ENCODE results near the gene ATOH8. TPM values are rescaled to one million over a fixed set of nuclear protein-coding genes. Genes with fewer than 3 reads are reported as not detected.

Gene ATOH8
- polyA plus RNA-seq, 1 donor (not counting 4 experiments of a cell fraction or from before 2014, with no cell fraction given): not detected

GRCh38 chr2:85790499-85791188 lies 36.9 kb downstream of the ATOH8 start:
- no peaks in the 10 kb centered on the region for H4K20me1 ChIP-seq (ENCODE audit: control insufficient read depth, extremely low read depth, insufficient read depth, low read length)
- H2AFZ ChIP-seq (ENCODE audit: control insufficient read depth, low read length): no peak overlapping the region
- H3K27me3 ChIP-seq (ENCODE audit: control insufficient read depth, extremely low read depth, insufficient read depth, low read length): peaks cover 31% of the 10 kb centered on the region
- no peak overlapping the region for H3K9ac ChIP-seq (ENCODE audit: control insufficient read depth, extremely low read depth, insufficient read depth, low read length)
- H3K79me2 ChIP-seq (ENCODE audit: control insufficient read depth, insufficient read depth, low read length): no peaks in the 10 kb centered on the region
- H3K9me3 ChIP-seq (ENCODE audit: control insufficient read depth, low read depth, low read length): no peaks in the 10 kb centered on the region
- H3K4me2 ChIP-seq (ENCODE audit: control insufficient read depth, extremely low read depth, insufficient read depth, low read depth, low read length): no peak overlapping the region
- DNase-seq (ENCODE audit: low read depth, low spot score) (no peak), FAIRE-seq (no peak)
- H3K36me3 ChIP-seq (ENCODE audit: control insufficient read depth in 2 of 2, extremely low read depth in 1 of 2, insufficient read depth in 2 of 2, low read length in 2 of 2): no peaks in the 10 kb centered on the region
- TF ChIP-seq CTCF (optimal IDR thresholded peaks at IDR 0.05 in 1 of 3, IDR thresholded peaks at IDR 0.05 in 1 of 3, conservative IDR thresholded peaks at IDR 0.05 in 1 of 3; ENCODE audit: extremely low read depth in 1 of 3, insufficient read depth in 2 of 3, low read length in 3 of 3) (no peak), EZH2 (IDR thresholded peaks at IDR 0.05; ENCODE audit: low read length) (no peak)
- dilution Hi-C loops (cut with MboI; ENCODE audit: extremely low pct_ligation_motif_present, low sequenced_read_pairs): no loop called here
- no peaks in the 10 kb centered on the region for H3K9me1 ChIP-seq (ENCODE audit: control insufficient read depth, extremely low read depth, insufficient read depth, low read length)
- no peak overlapping the region for H3K4me3 ChIP-seq (ENCODE audit: control insufficient read depth in 2 of 3, extremely low read depth in 1 of 3, insufficient read depth in 2 of 3, low read depth in 1 of 3, low read length in 3 of 3)
- peaks cover 9% of the 10 kb centered on the region for H3K4me1 ChIP-seq (ENCODE audit: control insufficient read depth, extremely low read depth, insufficient read depth, low read length)
- no peak overlapping the region for H3K27ac ChIP-seq (ENCODE audit: control insufficient read depth, insufficient read depth, low read length)

- DNase-seq (ENCODE audit: low read depth, low spot score): no peak
- Histone ChIP-seq H3K9ac (ENCODE audit: control insufficient read depth, extremely low read depth, insufficient read depth, low read length) (no peak overlapping the region), H3K4me1 (ENCODE audit: control insufficient read depth, extremely low read depth, insufficient read depth, low read length) (peaks cover 9% of the 10 kb centered on the region), H3K27me3 (ENCODE audit: control insufficient read depth, extremely low read depth, insufficient read depth, low read length) (peaks cover 29% of the 10 kb centered on the region), H3K9me3 (ENCODE audit: control insufficient read depth, low read depth, low read length) (no peaks in the 10 kb centered on the region), H3K4me2 (ENCODE audit: control insufficient read depth, extremely low read depth, insufficient read depth, low read depth, low read length) (no peak overlapping the region), H3K4me3 (ENCODE audit: control insufficient read depth in 2 of 3, extremely low read depth in 1 of 3, insufficient read depth in 2 of 3, low read depth in 1 of 3, low read length in 3 of 3) (no peak overlapping the region), H3K36me3 (ENCODE audit: control insufficient read depth in 2 of 2, extremely low read depth in 1 of 2, insufficient read depth in 2 of 2, low read length in 2 of 2) (no peaks in the 10 kb centered on the region), H3K9me1 (ENCODE audit: control insufficient read depth, extremely low read depth, insufficient read depth, low read length) (no peaks in the 10 kb centered on the region), H2AFZ (ENCODE audit: control insufficient read depth, low read length) (no peak overlapping the region), H4K20me1 (ENCODE audit: control insufficient read depth, extremely low read depth, insufficient read depth, low read length) (no peaks in the 10 kb centered on the region), H3K79me2 (ENCODE audit: control insufficient read depth, insufficient read depth, low read length) (no peaks in the 10 kb centered on the region), H3K27ac (ENCODE audit: control insufficient read depth, insufficient read depth, low read length) (no peak overlapping the region)
- FAIRE-seq: no peak
- dilution Hi-C loops (cut with MboI; ENCODE audit: extremely low pct_ligation_motif_present, low sequenced_read_pairs): no loop called here
- no peak for TF ChIP-seq EZH2 (IDR thresholded peaks at IDR 0.05; ENCODE audit: low read length)
- no peak for TF ChIP-seq CTCF (optimal IDR thresholded peaks at IDR 0.05 in 1 of 3, IDR thresholded peaks at IDR 0.05 in 1 of 3, conservative IDR thresholded peaks at IDR 0.05 in 1 of 3; ENCODE audit: extremely low read depth in 1 of 3, insufficient read depth in 2 of 3, low read length in 3 of 3)
These were observed 38.1 kb downstream of the ATOH8 start for GRCh38 chr2:85791704-85792565.
